K562 (cell line): Measurements from ENCODE around the gene ARID3A. TPM values are rescaled to one million over a fixed set of nuclear protein-coding genes. Genes with fewer than 3 reads are reported as not detected.

Source experiments
- BRD9 ChIP-seq: fragments of 450-650 bp; IDR thresholded peaks from 2 replicates; pipeline ENCODE4 v1.6.1; 2018; ENCODE audit warnings: low read depth; ENCODE audit not compliant: partially characterized antibody
- HNRNPLL ChIP-seq: fragments of 200-400 bp; formaldehyde crosslinking; IDR thresholded peaks from 2 replicates; pipeline ENCODE4 v1.6.1; 2017; ENCODE audit warnings: low read length, low read depth, mild to moderate bottlenecking; ENCODE audit not compliant: poor library complexity, severe bottlenecking
- KDM1A ChIP-seq, 2 experiments: fragments of 450-650 bp; IDR thresholded peaks; 2 replicates each; pipeline ENCODE4 v1.6.1; 2016; ENCODE audit warnings: mild to moderate bottlenecking in 2 of 2
- MEF2A ChIP-seq: IDR thresholded peaks from 2 replicates; pipeline ENCODE4 v1.6.1; 2011; ENCODE audit warnings: low read depth, mild to moderate bottlenecking, low read length, moderate library complexity; ENCODE audit not compliant: control insufficient read depth
- NR1H2 ChIP-seq: sonication (generic); formaldehyde crosslinking; IDR thresholded peaks from 2 replicates; pipeline ENCODE4 v1.4.0; 2020; ENCODE audit warnings: mild to moderate bottlenecking, missing genetic modification reagents
- RBFOX2 ChIP-seq: fragments of 200-400 bp; formaldehyde crosslinking; IDR thresholded peaks from 2 replicates; pipeline ENCODE4 v1.6.1; 2017; ENCODE audit warnings: low read depth, mild to moderate bottlenecking, low read length, moderate library complexity
- SAP30 ChIP-seq: fragments of 200-600 bp; sonication (generic); IDR thresholded peaks from 2 replicates; pipeline ENCODE4 v1.6.1; 2012; ENCODE audit warnings: borderline replicate concordance, low read depth, mild to moderate bottlenecking, moderate library complexity, low read length, control low read depth, inconsistent platforms; ENCODE audit not compliant: insufficient read depth, poor library complexity, severe bottlenecking
- STAT5A ChIP-seq: IDR thresholded peaks from 2 replicates; pipeline ENCODE4 v1.6.1; 2012; ENCODE audit warnings: low read length, inconsistent platforms, borderline replicate concordance
- TAF1 ChIP-seq: IDR thresholded peaks from 2 replicates; pipeline ENCODE4 v1.6.1; 2011; ENCODE audit warnings: mild to moderate bottlenecking, low read length, moderate library complexity; ENCODE audit not compliant: insufficient read depth, control insufficient read depth, severe bottlenecking; ENCODE audit errors: extremely low read depth
- ZKSCAN8 ChIP-seq: fragments of 200-800 bp; sonication (Bioruptor generic); IDR thresholded peaks from 2 replicates; pipeline ENCODE4 v1.6.1; 2016; ENCODE audit warnings: missing genetic modification characterization, missing compliant biosample characterization
- ZNF239 ChIP-seq: fragments of 250-450 bp; sonication (Bioruptor Pico); IDR thresholded peaks from 2 replicates; pipeline ENCODE4 v1.4.0; 2020; ENCODE audit warnings: mild to moderate bottlenecking
- ZNF780A ChIP-seq: fragments of 250-450 bp; sonication (Bioruptor Pico); IDR thresholded peaks from 2 replicates; pipeline ENCODE4 v1.5.0; 2021; ENCODE audit warnings: mild to moderate bottlenecking
- ZSCAN32 ChIP-seq: fragments of 450-650 bp; formaldehyde crosslinking; IDR thresholded peaks from 2 replicates; pipeline ENCODE4 v1.4.0; 2020; ENCODE audit warnings: mild to moderate bottlenecking, moderate library complexity
- polyA plus RNA-seq, 8 experiments: library from polyadenylated mRNA; depleted of rRNA in 4 of 8; stranded (reverse) in 5 of 8; unstranded in 3 of 8; fragments of >200 nt; fragmentation: Nextera tagmentation in 2 of 8; fragmentation: Illumina TruSeq in 1 of 8; extraction: Ambion mirVana in 2 of 8; extraction: Trizol in 1 of 8; gene quantifications; 2 replicates each; pipeline versions ENCODE4 v1.2.1 to v1.2.3, GENCODE V29; 2011 to 2014; ENCODE audit warnings: inconsistent platforms in 1 of 8, missing spikeins in 1 of 8
- total RNA-seq, 7 experiments: library from RNA; depleted of rRNA in 6 of 7; stranded (reverse); fragments of >200 nt in 6 of 7; fragmentation: Illumina TruSeq in 2 of 7; extraction: Trizol in 2 of 7; gene quantifications; 2 replicates each; pipeline versions ENCODE4 v1.2.1 to v1.2.3, GENCODE V29; 2011 to 2021; ENCODE audit warnings: low replicate concordance in 1 of 7
- TF ChIP-seq, protein P1 (sequence below): sonication (generic); formaldehyde crosslinking; IDR thresholded peaks from 2 replicates; pipeline ENCODE4 v1.8.0; 2022; ENCODE audit warnings: mild to moderate bottlenecking, missing genetic modification reagents
- TF ChIP-seq, protein P2 (sequence below): fragments of 250-450 bp; sonication (Bioruptor Pico); IDR thresholded peaks from 2 replicates; pipeline ENCODE4 v1.5.0; 2021; ENCODE audit warnings: mild to moderate bottlenecking, moderate library complexity
- TF ChIP-seq, protein P3 (sequence below): sonication (generic); formaldehyde crosslinking; IDR thresholded peaks from 2 replicates; pipeline ENCODE4 v1.8.1; 2022; ENCODE audit warnings: missing genetic modification reagents
- TF ChIP-seq, protein P4 (sequence below), 2 experiments: IDR thresholded peaks in 1 of 2; conservative IDR thresholded peaks in 1 of 2; 2 replicates each; pipeline ENCODE4 v1.6.1; 2016; ENCODE audit warnings: low read depth in 2 of 2, mild to moderate bottlenecking in 1 of 2, missing compliant biosample characterization in 1 of 2, missing genetic modification characterization in 1 of 2, moderate library complexity in 1 of 2

ARID3A gene
- total and polyA plus RNA-seq, 9 of the 15 experiments (the other 6 are each of a cell fraction or from before 2014, with no cell fraction given), result 1.4 to 118 (median 31.2) TPM

DNA sequence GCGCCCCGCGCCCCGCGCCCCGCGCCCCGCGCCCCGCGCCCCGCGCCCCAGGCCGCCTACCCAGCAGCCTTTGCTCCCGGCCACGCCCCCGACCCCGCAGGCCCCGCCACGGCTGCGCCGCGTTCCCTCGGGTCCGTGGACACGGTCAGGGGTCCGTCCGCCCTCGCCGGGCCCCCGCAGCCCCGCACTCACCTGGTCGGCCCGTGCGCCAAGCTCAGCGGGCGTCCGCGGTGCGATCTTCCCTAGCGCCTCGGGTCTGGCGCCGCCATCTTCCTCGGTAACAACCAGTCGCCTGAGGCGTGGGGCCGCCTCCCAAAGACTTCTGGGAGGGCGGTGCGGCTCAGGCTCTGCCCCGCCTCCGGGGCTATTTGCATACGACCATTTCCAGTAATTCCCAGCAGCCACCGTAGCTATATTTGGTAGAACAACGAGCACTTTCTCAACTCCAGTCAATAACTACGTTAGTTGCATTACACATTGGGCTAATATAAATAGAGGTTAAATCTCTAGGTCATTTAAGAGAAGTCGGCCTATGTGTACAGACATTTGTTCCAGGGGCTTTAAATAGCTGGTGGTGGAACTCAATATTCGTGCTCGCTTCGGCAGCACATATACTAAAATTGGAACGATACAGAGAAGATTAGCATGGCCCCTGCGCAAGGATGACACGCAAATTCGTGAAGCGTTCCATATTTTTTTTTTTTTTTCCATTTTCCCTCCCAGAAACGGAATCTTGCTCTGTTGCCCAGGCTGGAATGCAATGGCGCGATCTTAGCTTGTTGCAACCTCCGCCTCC lies 32.7 kb upstream of the ARID3A start, which contains the start of the genes MED16 and RNU6-9 (continued):
- TF ChIP-seq RBFOX2 (peak; percentile 93), ZKSCAN8 (CRISPR knock-in tag) (no peak), NR1H2 (CRISPR knock-in tag) (no peak), BRD9 (peak; percentile 94), ZSCAN32 (CRISPR knock-in tag) (no peak), ZNF780A (CRISPR knock-in tag) (no peak), TAF1 (peak; percentile 70), MEF2A (no peak), STAT5A (no peak), SAP30 (peak; percentile 72), HNRNPLL (peak; percentile 48), KDM1A (IDR thresholded peaks at IDR 0.05) (no peak), ZNF239 (CRISPR knock-in tag) (no peak)
- TF ChIP-seq, protein P1, sequence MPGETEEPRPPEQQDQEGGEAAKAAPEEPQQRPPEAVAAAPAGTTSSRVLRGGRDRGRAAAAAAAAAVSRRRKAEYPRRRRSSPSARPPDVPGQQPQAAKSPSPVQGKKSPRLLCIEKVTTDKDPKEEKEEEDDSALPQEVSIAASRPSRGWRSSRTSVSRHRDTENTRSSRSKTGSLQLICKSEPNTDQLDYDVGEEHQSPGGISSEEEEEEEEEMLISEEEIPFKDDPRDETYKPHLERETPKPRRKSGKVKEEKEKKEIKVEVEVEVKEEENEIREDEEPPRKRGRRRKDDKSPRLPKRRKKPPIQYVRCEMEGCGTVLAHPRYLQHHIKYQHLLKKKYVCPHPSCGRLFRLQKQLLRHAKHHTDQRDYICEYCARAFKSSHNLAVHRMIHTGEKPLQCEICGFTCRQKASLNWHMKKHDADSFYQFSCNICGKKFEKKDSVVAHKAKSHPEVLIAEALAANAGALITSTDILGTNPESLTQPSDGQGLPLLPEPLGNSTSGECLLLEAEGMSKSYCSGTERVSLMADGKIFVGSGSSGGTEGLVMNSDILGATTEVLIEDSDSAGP, result no peak
- TF ChIP-seq, protein P2, sequence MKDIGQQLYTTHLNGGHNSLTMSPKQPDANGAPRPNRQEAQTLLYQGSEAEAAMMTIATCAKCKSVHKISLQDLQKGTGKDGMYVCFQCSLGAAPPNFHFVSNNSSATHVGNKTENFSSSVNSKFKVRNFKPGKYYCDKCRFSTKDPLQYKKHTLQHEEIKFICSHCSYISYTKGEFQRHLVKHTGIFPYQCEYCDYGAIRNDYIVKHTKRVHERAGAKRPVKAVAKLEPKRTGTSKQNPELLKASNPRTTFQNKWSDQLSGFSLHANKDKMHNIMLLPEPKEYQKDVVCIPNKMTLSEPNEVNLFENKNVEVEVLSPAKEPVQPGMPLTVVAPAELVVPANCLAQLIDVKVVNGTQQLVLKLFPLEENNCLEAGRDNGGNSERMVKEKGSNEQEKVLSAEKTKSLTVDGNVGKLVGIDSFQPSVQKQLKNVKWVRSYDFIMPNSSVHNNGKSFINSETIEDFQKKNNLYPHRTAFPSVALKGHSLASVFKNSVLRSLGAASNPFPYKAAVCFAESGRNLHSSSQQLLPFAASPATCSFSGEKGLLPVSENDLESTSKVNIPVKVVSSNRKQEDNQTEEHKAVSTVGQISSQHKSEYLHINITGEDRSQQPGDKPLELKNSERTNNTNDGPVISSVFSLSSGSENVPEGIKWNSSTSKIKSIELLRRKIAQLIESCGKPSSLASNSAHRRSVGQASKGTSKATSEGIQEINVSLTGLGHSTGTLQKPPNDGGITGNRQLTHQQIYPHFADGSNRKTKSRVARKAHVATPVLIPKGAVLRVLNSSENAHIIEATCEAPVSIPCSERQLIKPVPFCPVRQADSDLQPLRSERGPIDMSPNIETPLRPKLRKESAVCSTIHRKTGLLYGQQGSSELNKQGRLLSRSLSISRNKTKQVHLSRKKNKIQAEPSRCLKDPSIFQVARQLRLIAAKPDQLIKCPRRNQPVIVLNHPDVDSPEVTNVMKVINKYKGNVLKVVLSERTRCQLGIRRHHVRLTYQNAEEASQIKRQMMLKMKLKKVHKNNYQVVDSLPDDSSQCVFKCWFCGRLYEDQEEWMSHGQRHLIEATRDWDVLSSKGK (CRISPR knock-in tag), result no peak
- TF ChIP-seq, protein P3, sequence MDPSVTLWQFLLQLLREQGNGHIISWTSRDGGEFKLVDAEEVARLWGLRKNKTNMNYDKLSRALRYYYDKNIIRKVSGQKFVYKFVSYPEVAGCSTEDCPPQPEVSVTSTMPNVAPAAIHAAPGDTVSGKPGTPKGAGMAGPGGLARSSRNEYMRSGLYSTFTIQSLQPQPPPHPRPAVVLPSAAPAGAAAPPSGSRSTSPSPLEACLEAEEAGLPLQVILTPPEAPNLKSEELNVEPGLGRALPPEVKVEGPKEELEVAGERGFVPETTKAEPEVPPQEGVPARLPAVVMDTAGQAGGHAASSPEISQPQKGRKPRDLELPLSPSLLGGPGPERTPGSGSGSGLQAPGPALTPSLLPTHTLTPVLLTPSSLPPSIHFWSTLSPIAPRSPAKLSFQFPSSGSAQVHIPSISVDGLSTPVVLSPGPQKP (CRISPR knock-in tag), result no peak
- TF ChIP-seq, protein P4, sequence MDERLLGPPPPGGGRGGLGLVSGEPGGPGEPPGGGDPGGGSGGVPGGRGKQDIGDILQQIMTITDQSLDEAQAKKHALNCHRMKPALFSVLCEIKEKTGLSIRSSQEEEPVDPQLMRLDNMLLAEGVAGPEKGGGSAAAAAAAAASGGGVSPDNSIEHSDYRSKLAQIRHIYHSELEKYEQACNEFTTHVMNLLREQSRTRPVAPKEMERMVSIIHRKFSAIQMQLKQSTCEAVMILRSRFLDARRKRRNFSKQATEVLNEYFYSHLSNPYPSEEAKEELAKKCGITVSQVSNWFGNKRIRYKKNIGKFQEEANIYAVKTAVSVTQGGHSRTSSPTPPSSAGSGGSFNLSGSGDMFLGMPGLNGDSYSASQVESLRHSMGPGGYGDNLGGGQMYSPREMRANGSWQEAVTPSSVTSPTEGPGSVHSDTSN (CRISPR knock-in tag; IDR thresholded peaks at IDR 0.05; ENCODE audit: low read depth), result no peak
- TF ChIP-seq, protein P4 (tag; conservative IDR thresholded peaks at IDR 0.05; ENCODE audit: low read depth), result no peak
